A549 (cell line): ENCODE results near the gene MYO15A. TPM values are rescaled to one million over a fixed set of nuclear protein-coding genes. Genes with fewer than 3 reads are reported as not detected.

ENCODE experiments used
- ATAC-seq, 2 experiments: fragments of 200-7000 bp in 1 of 2; fragments of >200 bp in 1 of 2; cut with Nextera tagmentation in 1 of 2; cut with Tn5 transposase in 1 of 2; 3 replicates each; pipeline versions ENCODE4 v1.8.0 to v1.9.1; 2018 to 2020; ENCODE audit warnings: mild to moderate bottlenecking in 1 of 2, moderate library complexity in 1 of 2
- CTCF ChIA-PET: fragments of 300-600 bp; sonication (Branson Sonifier 250); formaldehyde crosslinking; extraction: SDS; loops from one replicate; lab custom pipeline; 2021; ENCODE audit warnings: antibody characterized with exemption, inconsistent platforms; lab: Yijun Ruan, JAX
- POLR2A ChIA-PET: fragments of 350-600 bp; formaldehyde crosslinking; extraction: SDS; loops from one replicate; lab custom pipeline; 2021; ENCODE audit warnings: antibody characterized with exemption, inconsistent platforms; lab: Yijun Ruan, JAX
- DNase-seq, 2 experiments: peaks; one replicate each; pipeline versions ENCODE4 v3.0.0 to v3.0.0-alpha.2; 2011 to 2016; ENCODE audit warnings: low read depth in 1 of 2, low spot score in 1 of 2
- FAIRE-seq: peaks from 2 replicates; lab custom pipeline; 2011; peaks lifted over from hg19 to GRCh38; lab: Jason Lieb, UNC
- H3K27ac ChIP-seq, 2 experiments: fragments of >200 bp; sonication (Bioruptor Twin); formaldehyde crosslinking; 3 replicates each; pipeline ENCODE4 v1.5.1; 2016 to 2017
- H3K4me1 ChIP-seq: fragments of >200 bp; sonication (Bioruptor Twin); formaldehyde crosslinking; 3 replicates; pipeline ENCODE4 v1.6.1; 2016
- H3K4me2 ChIP-seq: fragments of >200 bp; sonication (Bioruptor Twin); formaldehyde crosslinking; 3 replicates; pipeline ENCODE4 v1.6.1; 2016
- H3K4me3 ChIP-seq: fragments of >200 bp; sonication (Bioruptor Twin); formaldehyde crosslinking; 3 replicates; pipeline ENCODE4 v1.5.1; 2016
- H3K9me3 ChIP-seq: fragments of >200 bp; sonication (Bioruptor Twin); formaldehyde crosslinking; 3 replicates; pipeline ENCODE4 v1.6.1; 2016
- CBX2 ChIP-seq: fragments of 200-600 bp; sonication (generic); IDR thresholded peaks from 2 replicates; pipeline ENCODE4 v1.6.1; 2016; ENCODE audit warnings: low read depth, mild to moderate bottlenecking, borderline replicate concordance
- CBX8 ChIP-seq: fragments of 200-600 bp; sonication (generic); IDR thresholded peaks from 2 replicates; pipeline ENCODE4 v1.6.1; 2016
- CHD2 ChIP-seq: fragments of 150-350 bp; IDR thresholded peaks from 2 replicates; pipeline ENCODE4 v1.6.1; 2014; ENCODE audit warnings: low read length; ENCODE audit not compliant: partially characterized antibody
- CHD4 ChIP-seq: fragments of 200-600 bp; sonication (generic); IDR thresholded peaks from 2 replicates; pipeline ENCODE4 v1.6.1; 2016; ENCODE audit warnings: antibody characterized with exemption, mild to moderate bottlenecking, borderline replicate concordance
- EHF ChIP-seq: fragments of 250-450 bp; sonication (Bioruptor Pico); IDR thresholded peaks from 2 replicates; pipeline ENCODE4 v1.5.0; 2020; ENCODE audit warnings: mild to moderate bottlenecking
- ESRRA ChIP-seq: fragments of 150-350 bp; IDR thresholded peaks from 2 replicates; pipeline ENCODE4 v1.6.1; 2014; ENCODE audit warnings: mild to moderate bottlenecking, low read length, borderline replicate concordance
- GATA3 ChIP-seq: IDR thresholded peaks from 2 replicates; pipeline ENCODE4 v1.6.1; 2012; ENCODE audit warnings: borderline replicate concordance
- HDAC2 ChIP-seq: fragments of 200-600 bp; sonication (generic); IDR thresholded peaks from 2 replicates; pipeline ENCODE4 v1.6.1; 2016
- HOXA7 ChIP-seq: fragments of 250-450 bp; sonication (Bioruptor Pico); IDR thresholded peaks from 2 replicates; pipeline ENCODE4 v1.5.0; 2020; ENCODE audit warnings: mild to moderate bottlenecking, moderate library complexity
- JUN ChIP-seq, 2 experiments: fragments of >200 bp; sonication (Bioruptor Twin); formaldehyde crosslinking; IDR thresholded peaks; 2 replicates in 1 of 2; 3 replicates in 1 of 2; pipeline ENCODE4 v1.6.1; 2016 to 2017
- KDM1A ChIP-seq: fragments of 200-600 bp; sonication (generic); IDR thresholded peaks from 2 replicates; pipeline ENCODE4 v1.6.1; 2016; ENCODE audit warnings: low read depth, mild to moderate bottlenecking
- KDM5A ChIP-seq: fragments of 200-600 bp; sonication (generic); IDR thresholded peaks from 2 replicates; pipeline ENCODE4 v1.6.1; 2016; ENCODE audit warnings: antibody characterized with exemption, mild to moderate bottlenecking
- MAZ ChIP-seq: fragments of 150-350 bp; IDR thresholded peaks from 2 replicates; pipeline ENCODE4 v1.6.1; 2014; ENCODE audit warnings: antibody characterized with exemption, low read depth, low read length, borderline replicate concordance
- PHF8 ChIP-seq: fragments of 200-600 bp; sonication (generic); IDR thresholded peaks from 2 replicates; pipeline ENCODE4 v1.6.1; 2016; ENCODE audit warnings: low read depth, mild to moderate bottlenecking, antibody characterized with exemption, moderate library complexity, borderline replicate concordance
- RARB ChIP-seq: fragments of 250-450 bp; sonication (Bioruptor Pico); IDR thresholded peaks from 2 replicates; pipeline ENCODE4 v1.8.0; 2021; ENCODE audit warnings: mild to moderate bottlenecking, moderate library complexity
- RCOR1 ChIP-seq: fragments of 150-350 bp; IDR thresholded peaks from 2 replicates; pipeline ENCODE4 v1.6.1; 2014; ENCODE audit warnings: antibody characterized with exemption, low read length, low read depth
- RNF2 ChIP-seq: fragments of 200-600 bp; sonication (generic); IDR thresholded peaks from 2 replicates; pipeline ENCODE4 v1.6.1; 2016; ENCODE audit warnings: low read depth, mild to moderate bottlenecking, antibody characterized with exemption, moderate library complexity, borderline replicate concordance
- SREBF2 ChIP-seq: fragments of 450-650 bp; IDR thresholded peaks from 2 replicates; pipeline ENCODE4 v1.6.1; 2014; ENCODE audit warnings: mild to moderate bottlenecking, moderate library complexity
- WGBS: methylation state at CpG from one replicate; pipeline ENCODE4 v1.1.6; 2017; ENCODE audit errors: missing lambda C conversion rate; 5-methylcytosine and 5-hydroxymethylcytosine counted together
- polyA plus RNA-seq, 4 experiments: library from polyadenylated mRNA; depleted of rRNA in 3 of 4; stranded (reverse); fragments of >200 nt; fragmentation: RNase III in 1 of 4; extraction: RNeasy Plus Mini Kit Qiagen cat#74134 plus additional on column Dnase treatment in 1 of 4; gene quantifications; 2 replicates in 3 of 4; 3 replicates in 1 of 4; pipeline ENCODE4 v1.2.3, GENCODE V29; 2011 to 2017
- TF ChIP-seq, protein P1 (sequence below): IDR thresholded peaks from 2 replicates; pipeline ENCODE4 v1.6.1; 2012
- TF ChIP-seq, protein P2 (sequence below): fragments of 150-350 bp; IDR thresholded peaks from 2 replicates; pipeline ENCODE4 v1.6.1; 2014; ENCODE audit warnings: low read depth, mild to moderate bottlenecking, low read length
- TF ChIP-seq, protein P3 (sequence below): IDR thresholded peaks from 2 replicates; pipeline ENCODE4 v1.6.1; 2012
- TF ChIP-seq, protein P4 (sequence below): fragments of 250-450 bp; sonication (Bioruptor Pico); IDR thresholded peaks from 2 replicates; pipeline ENCODE4 v1.5.0; 2020; ENCODE audit warnings: low read depth, mild to moderate bottlenecking, moderate library complexity
- TF ChIP-seq, protein P5 (sequence below): fragments of >200 bp; sonication (Bioruptor Twin); formaldehyde crosslinking; IDR thresholded peaks from 2 replicates; pipeline ENCODE4 v1.6.1; 2016
- TF ChIP-seq, protein P6 (sequence below): fragments of 450-650 bp; IDR thresholded peaks from 2 replicates; pipeline ENCODE4 v1.6.1; 2014; ENCODE audit warnings: antibody characterized with exemption

Gene MYO15A
- polyA plus RNA-seq, 2 of the 4 experiments (the other 2 are of a cell fraction) = 0.22 to 0.26 TPM

DNA sequence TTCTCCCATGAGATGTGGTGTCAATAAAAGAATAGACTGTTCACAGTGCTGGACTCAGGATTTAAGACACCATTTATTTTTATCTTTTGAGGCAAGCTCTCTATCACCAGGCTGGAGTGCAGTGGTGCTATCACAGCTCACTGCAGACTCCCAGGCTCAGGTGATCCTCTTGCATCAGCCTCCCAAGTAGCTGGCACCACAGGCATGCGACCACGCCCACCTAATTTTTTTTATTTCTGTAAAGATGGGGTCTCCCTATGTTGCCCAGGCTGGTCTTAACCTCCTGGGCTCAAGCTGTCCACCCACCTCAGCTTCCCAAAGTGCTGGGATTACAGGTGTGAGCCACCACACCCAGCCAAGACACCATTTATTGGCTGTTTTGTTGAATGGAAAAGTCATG lies 39.5 kb upstream of the MYO15A start:
- no peak overlapping the region for H3K4me3 ChIP-seq
- FAIRE-seq = no peak
- peak overlapping the region in 1 of 2 experiments; percentile 23; a peak in 1 of 6 replicates for H3K27ac ChIP-seq
- POLR2A ChIA-PET = no interaction called here
- no peak for ATAC-seq
- no peaks in the 10 kb centered on the region for H3K9me3 ChIP-seq
- peaks cover 5% of the 10 kb centered on the region; the same call in 1 of the 3 replicates for H3K4me1 ChIP-seq
- CTCF ChIA-PET = interaction anchor here (1.2 to 3.6 kb wide), 2 partner anchors 24 to 178 kb away, joined by 7 to 12 read pairs; no protein-coding TSS in a partner anchor
- H3K4me2 ChIP-seq = no peak overlapping the region
- TF ChIP-seq EHF (CRISPR knock-in tag) (no peak), RNF2 (no peak), GATA3 (no peak), HDAC2 (no peak)
- TF ChIP-seq, protein P1, sequence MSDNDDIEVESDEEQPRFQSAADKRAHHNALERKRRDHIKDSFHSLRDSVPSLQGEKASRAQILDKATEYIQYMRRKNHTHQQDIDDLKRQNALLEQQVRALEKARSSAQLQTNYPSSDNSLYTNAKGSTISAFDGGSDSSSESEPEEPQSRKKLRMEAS = no peak
- TF ChIP-seq, protein P2, sequence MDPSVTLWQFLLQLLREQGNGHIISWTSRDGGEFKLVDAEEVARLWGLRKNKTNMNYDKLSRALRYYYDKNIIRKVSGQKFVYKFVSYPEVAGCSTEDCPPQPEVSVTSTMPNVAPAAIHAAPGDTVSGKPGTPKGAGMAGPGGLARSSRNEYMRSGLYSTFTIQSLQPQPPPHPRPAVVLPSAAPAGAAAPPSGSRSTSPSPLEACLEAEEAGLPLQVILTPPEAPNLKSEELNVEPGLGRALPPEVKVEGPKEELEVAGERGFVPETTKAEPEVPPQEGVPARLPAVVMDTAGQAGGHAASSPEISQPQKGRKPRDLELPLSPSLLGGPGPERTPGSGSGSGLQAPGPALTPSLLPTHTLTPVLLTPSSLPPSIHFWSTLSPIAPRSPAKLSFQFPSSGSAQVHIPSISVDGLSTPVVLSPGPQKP = no peak
- TF ChIP-seq, protein P3, sequence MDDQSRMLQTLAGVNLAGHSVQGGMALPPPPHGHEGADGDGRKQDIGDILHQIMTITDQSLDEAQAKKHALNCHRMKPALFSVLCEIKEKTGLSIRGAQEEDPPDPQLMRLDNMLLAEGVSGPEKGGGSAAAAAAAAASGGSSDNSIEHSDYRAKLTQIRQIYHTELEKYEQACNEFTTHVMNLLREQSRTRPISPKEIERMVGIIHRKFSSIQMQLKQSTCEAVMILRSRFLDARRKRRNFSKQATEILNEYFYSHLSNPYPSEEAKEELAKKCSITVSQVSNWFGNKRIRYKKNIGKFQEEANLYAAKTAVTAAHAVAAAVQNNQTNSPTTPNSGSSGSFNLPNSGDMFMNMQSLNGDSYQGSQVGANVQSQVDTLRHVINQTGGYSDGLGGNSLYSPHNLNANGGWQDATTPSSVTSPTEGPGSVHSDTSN = no peak
- DNase-seq = no peak
- 86% methylated on average over 2 of the region's 2 CpGs for WGBS

DNA sequence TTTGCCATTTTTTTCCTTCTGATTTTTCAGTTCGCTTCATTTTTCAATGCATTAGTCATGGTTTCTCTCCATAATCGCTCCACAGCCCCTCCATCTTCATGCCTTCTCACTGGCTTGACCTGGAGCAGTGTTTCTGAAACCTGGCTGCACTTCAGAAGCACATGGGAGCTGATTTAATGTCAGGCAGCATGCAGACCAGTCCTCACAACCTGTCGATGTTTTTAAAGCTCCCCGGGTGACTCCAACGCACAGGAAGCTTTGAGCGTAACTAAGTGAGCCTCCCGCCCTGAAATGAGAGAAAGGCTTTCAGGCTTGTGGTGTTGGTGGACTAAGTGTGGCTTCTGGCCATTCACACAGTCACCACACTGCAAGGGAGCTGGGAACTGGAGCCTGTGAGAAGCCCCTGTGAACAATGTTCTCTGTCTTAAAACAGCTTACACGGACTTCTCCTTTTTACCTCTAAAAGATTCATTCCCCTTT lies 37.7 kb upstream of the MYO15A start:
- ChIA-PET POLR2A (no interaction called here), CTCF (interaction anchor here (0.6 to 3.6 kb wide), 3 partner anchors 14 to 1042 kb away, joined by 3 to 12 read pairs (median 5); no protein-coding TSS in a partner anchor)
- Histone ChIP-seq H3K4me2 (no peak overlapping the region), H3K9me3 (no peaks in the 10 kb centered on the region), H3K4me3 (no peak overlapping the region), H3K4me1 (peaks cover 12% of the 10 kb centered on the region; the same call in 1 of the 3 replicates), H3K27ac (no peak overlapping the region)
- no peak for FAIRE-seq
- no peak for TF ChIP-seq ESRRA
- TF ChIP-seq KDM5A = no peak
- TF ChIP-seq, protein P4, sequence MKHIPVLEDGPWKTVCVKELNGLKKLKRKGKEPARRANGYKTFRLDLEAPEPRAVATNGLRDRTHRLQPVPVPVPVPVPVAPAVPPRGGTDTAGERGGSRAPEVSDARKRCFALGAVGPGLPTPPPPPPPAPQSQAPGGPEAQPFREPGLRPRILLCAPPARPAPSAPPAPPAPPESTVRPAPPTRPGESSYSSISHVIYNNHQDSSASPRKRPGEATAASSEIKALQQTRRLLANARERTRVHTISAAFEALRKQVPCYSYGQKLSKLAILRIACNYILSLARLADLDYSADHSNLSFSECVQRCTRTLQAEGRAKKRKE (CRISPR knock-in tag) = no peak
- TF ChIP-seq, protein P5, sequence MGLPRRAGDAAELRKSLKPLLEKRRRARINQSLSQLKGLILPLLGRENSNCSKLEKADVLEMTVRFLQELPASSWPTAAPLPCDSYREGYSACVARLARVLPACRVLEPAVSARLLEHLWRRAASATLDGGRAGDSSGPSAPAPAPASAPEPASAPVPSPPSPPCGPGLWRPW = no peak
- TF ChIP-seq HOXA7 (CRISPR knock-in tag) = no peak
- TF ChIP-seq KDM1A = no peak
- TF ChIP-seq RCOR1 = no peak
- no peak for TF ChIP-seq CHD4
- no peak for TF ChIP-seq SREBF2
- no peak for TF ChIP-seq CBX8
- no peak for TF ChIP-seq RARB (CRISPR knock-in tag)
- no peak for TF ChIP-seq RNF2
- TF ChIP-seq PHF8 = no peak
- TF ChIP-seq, protein P6, sequence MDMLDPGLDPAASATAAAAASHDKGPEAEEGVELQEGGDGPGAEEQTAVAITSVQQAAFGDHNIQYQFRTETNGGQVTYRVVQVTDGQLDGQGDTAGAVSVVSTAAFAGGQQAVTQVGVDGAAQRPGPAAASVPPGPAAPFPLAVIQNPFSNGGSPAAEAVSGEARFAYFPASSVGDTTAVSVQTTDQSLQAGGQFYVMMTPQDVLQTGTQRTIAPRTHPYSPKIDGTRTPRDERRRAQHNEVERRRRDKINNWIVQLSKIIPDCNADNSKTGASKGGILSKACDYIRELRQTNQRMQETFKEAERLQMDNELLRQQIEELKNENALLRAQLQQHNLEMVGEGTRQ = no peak
- no peak for TF ChIP-seq CHD2
- no peak for TF ChIP-seq MAZ
- TF ChIP-seq JUN (IDR thresholded peaks at IDR 0.05) = no peak
- no peak for TF ChIP-seq CBX2
- DNase-seq = no peak
- WGBS = 45% methylated on average over 8 of the region's 8 CpGs
- ATAC-seq = peak in 1 of 2 experiments; percentile 51; a peak in 2 of 6 replicates
